H1 (cell line): ENCODE results near the gene LCE2B. TPM values are rescaled to one million over a fixed set of nuclear protein-coding genes. Genes with fewer than 3 reads are reported as not detected.

Experiments used
- CTCF ChIA-PET: fragments of 300-600 bp; sonication (Branson Sonifier 250); formaldehyde crosslinking; loops from one replicate; lab custom pipeline; 2021; ENCODE audit not compliant: partially characterized antibody; lab: Charles Lee
- POLR2A ChIA-PET: fragments of 300-600 bp; sonication (Branson Sonifier 250); formaldehyde crosslinking; loops from one replicate; lab custom pipeline; 2021; ENCODE audit warnings: inconsistent platforms; ENCODE audit not compliant: partially characterized antibody; lab: Charles Lee
- DNase-seq, 2 experiments: peaks; one replicate each; pipeline versions ENCODE4 v3.0.0 to v3.0.0-alpha.2; 2010 to 2022; ENCODE audit warnings: low spot score in 2 of 2, low read depth in 1 of 2, mixed read lengths in 1 of 2
- FAIRE-seq: peaks from 2 replicates; lab custom pipeline; 2011; peaks lifted over from hg19 to GRCh38; lab: Jason Lieb, UNC
- H2AFZ ChIP-seq: 2 replicates; pipeline ENCODE4 v1.8.1; 2012; ENCODE audit warnings: low read length, inconsistent platforms
- H2AK5ac ChIP-seq: 2 replicates; pipeline ENCODE4 v1.6.1; 2013; ENCODE audit warnings: low read depth, low read length
- H2BK120ac ChIP-seq: replicated peaks from 2 replicates; pipeline ENCODE3; 2013; ENCODE audit warnings: low read depth, low read length, inconsistent platforms
- H2BK12ac ChIP-seq: 2 replicates; pipeline ENCODE4 v1.6.1; 2013; ENCODE audit warnings: low read depth, low read length
- H2BK15ac ChIP-seq: 2 replicates; pipeline ENCODE4 v1.6.1; 2013; ENCODE audit warnings: low read length
- H2BK20ac ChIP-seq: 2 replicates; pipeline ENCODE4 v1.6.1; 2013; ENCODE audit warnings: low read length
- H2BK5ac ChIP-seq: 2 replicates; pipeline ENCODE4 v1.6.1; 2013; ENCODE audit warnings: low read depth, low read length
- H3K14ac ChIP-seq: 2 replicates; pipeline ENCODE4 v1.6.1; 2013; ENCODE audit warnings: inconsistent platforms; ENCODE audit not compliant: insufficient read length
- H3K18ac ChIP-seq: 2 replicates; pipeline ENCODE4 v1.6.1; 2013; ENCODE audit warnings: low read length; ENCODE audit errors: extremely low read depth
- H3K23ac ChIP-seq: 2 replicates; pipeline ENCODE4 v1.6.1; 2013; ENCODE audit warnings: inconsistent platforms; ENCODE audit not compliant: insufficient read length
- H3K23me2 ChIP-seq: 2 replicates; pipeline ENCODE4 v1.6.1; 2013; ENCODE audit warnings: low read depth, low read length
- H3K27ac ChIP-seq: 2 replicates; pipeline ENCODE4 v1.6.1; 2011; ENCODE audit warnings: low read depth, low read length, inconsistent platforms
- H3K27me3 ChIP-seq, 4 experiments: replicated peaks in 1 of 4; 1 replicate in 1 of 4; 2 replicates in 3 of 4; pipeline versions ENCODE4 v1.6.1 to v1.8.1; 2011 to 2013; ENCODE audit warnings: low read length in 3 of 4, mild to moderate bottlenecking in 3 of 4, inconsistent platforms in 2 of 4, mixed read lengths in 2 of 4, moderate library complexity in 1 of 4; ENCODE audit not compliant: control insufficient read depth in 3 of 4, insufficient read depth in 3 of 4; ENCODE audit errors: extremely low read depth in 1 of 4
- H3K36me3 ChIP-seq, 4 experiments: 2 replicates each; pipeline versions ENCODE4 v1.6.1 to v1.8.1; 2011 to 2013; ENCODE audit warnings: mild to moderate bottlenecking in 4 of 4, low read length in 3 of 4, moderate library complexity in 2 of 4, control low read depth in 1 of 4, inconsistent platforms in 1 of 4; ENCODE audit not compliant: insufficient read depth in 4 of 4, control insufficient read depth in 2 of 4
- H3K4ac ChIP-seq: replicated peaks from 2 replicates; pipeline ENCODE3; 2013; ENCODE audit warnings: low read length, low read depth, mixed read lengths, inconsistent platforms; ENCODE audit not compliant: insufficient read length
- H3K4me1 ChIP-seq, 4 experiments: replicated peaks in 1 of 4; 1 replicate in 1 of 4; 2 replicates in 3 of 4; pipeline versions ENCODE4 v1.6.1 to v1.8.1; 2011 to 2013; ENCODE audit warnings: low read length in 3 of 4, inconsistent platforms in 2 of 4, mixed read lengths in 1 of 4; ENCODE audit not compliant: insufficient read depth in 4 of 4, control insufficient read depth in 3 of 4
- H3K4me2 ChIP-seq, 2 experiments: 2 replicates each; pipeline versions ENCODE4 v1.6.1 to v1.8.1; 2011 to 2013; ENCODE audit warnings: low read depth in 2 of 2, low read length in 2 of 2, control low read depth in 1 of 2, inconsistent platforms in 1 of 2, mild to moderate bottlenecking in 1 of 2; ENCODE audit not compliant: insufficient read depth in 1 of 2
- H3K4me3 ChIP-seq, 4 experiments: fragments of 200-600, 300-600 bp in 1 of 4; sonication (generic), shearing (Covaris generic), sonication (Bioruptor Twin) in 1 of 4; 2 replicates each; pipeline versions ENCODE4 v1.5.1 to v1.8.1; 2011 to 2016; ENCODE audit warnings: low read length in 4 of 4, low read depth in 3 of 4, control low read depth in 2 of 4, inconsistent platforms in 2 of 4, mild to moderate bottlenecking in 2 of 4, mixed read lengths in 1 of 4, moderate library complexity in 1 of 4; ENCODE audit not compliant: insufficient read depth in 2 of 4; ENCODE audit errors: extremely low read depth in 1 of 4
- H3K56ac ChIP-seq: replicated peaks from 2 replicates; pipeline ENCODE3; 2013; ENCODE audit warnings: low read depth, mild to moderate bottlenecking, mixed read lengths, low read length, inconsistent platforms; ENCODE audit not compliant: insufficient read length
- H3K79me1 ChIP-seq: 2 replicates; pipeline ENCODE4 v1.6.1; 2013; ENCODE audit warnings: low read depth, low read length, control low read depth
- H3K79me2 ChIP-seq, 2 experiments: 2 replicates each; pipeline versions ENCODE4 v1.6.1 to v1.8.1; 2012 to 2013; ENCODE audit warnings: low read length in 2 of 2, mild to moderate bottlenecking in 2 of 2, inconsistent platforms in 1 of 2; ENCODE audit not compliant: insufficient read depth in 2 of 2, control insufficient read depth in 1 of 2
- H3K9ac ChIP-seq, 4 experiments: replicated peaks in 1 of 4; 1 replicate in 1 of 4; 2 replicates in 3 of 4; pipeline versions ENCODE4 v1.6.1 to v1.8.1; 2011 to 2013; ENCODE audit warnings: low read depth in 3 of 4, low read length in 3 of 4, control low read depth in 2 of 4, mild to moderate bottlenecking in 2 of 4, moderate library complexity in 2 of 4, inconsistent platforms in 1 of 4; ENCODE audit errors: extremely low read depth in 1 of 4
- H3K9me3 ChIP-seq, 2 experiments: 2 replicates each; pipeline versions ENCODE4 v1.6.1 to v1.8.1; 2012 to 2013; ENCODE audit warnings: mild to moderate bottlenecking in 2 of 2, moderate library complexity in 2 of 2, control low read depth in 1 of 2, inconsistent platforms in 1 of 2, low read depth in 1 of 2, low read length in 1 of 2, mixed read lengths in 1 of 2; ENCODE audit not compliant: insufficient read depth in 2 of 2
- H4K20me1 ChIP-seq, 2 experiments: replicated peaks in 1 of 2; 2 replicates each; pipeline versions ENCODE3 to v1.8.1; 2011 to 2013; ENCODE audit warnings: inconsistent platforms in 2 of 2, low read length in 2 of 2, mild to moderate bottlenecking in 1 of 2; ENCODE audit not compliant: insufficient read depth in 2 of 2, control insufficient read depth in 1 of 2
- H4K5ac ChIP-seq: 2 replicates; pipeline ENCODE4 v1.6.1; 2013; ENCODE audit warnings: low read length, low read depth, mixed read lengths, inconsistent platforms; ENCODE audit not compliant: insufficient read length
- H4K8ac ChIP-seq: 2 replicates; pipeline ENCODE4 v1.8.0; 2013; ENCODE audit warnings: mild to moderate bottlenecking, moderate library complexity, low read length, inconsistent platforms; ENCODE audit not compliant: insufficient read depth; ENCODE audit errors: extremely low read depth
- H4K91ac ChIP-seq: replicated peaks from 2 replicates; pipeline ENCODE3; 2013; ENCODE audit warnings: low read length, mixed read lengths, inconsistent platforms; ENCODE audit not compliant: insufficient read length
- CEBPB ChIP-seq: IDR thresholded peaks from 2 replicates; pipeline ENCODE4 v1.6.1; 2012; ENCODE audit warnings: low read depth, low read length
- ZNF274 ChIP-seq: IDR thresholded peaks from 2 replicates; pipeline ENCODE4 v1.7.0; 2012; ENCODE audit warnings: low read length, borderline replicate concordance; ENCODE audit errors: extremely low read depth
- WGBS, 2 experiments: shearing (Covaris generic) in 1 of 2; methylation state at CpG; one replicate each; pipeline versions ENCODE4 v1.1.6 to v1.1.7; 2013 to 2015; ENCODE audit warnings: low lambda C conversion rate in 2 of 2, mixed read lengths in 2 of 2, inconsistent platforms in 1 of 2, low coverage in 1 of 2, missing lambda C conversion rate in 1 of 2; ENCODE audit not compliant: insufficient replicate concordance in 2 of 2, insufficient coverage in 1 of 2, insufficient read length in 1 of 2; ENCODE audit errors: extremely low coverage in 1 of 2, missing lambda C conversion rate in 1 of 2; 5-methylcytosine and 5-hydroxymethylcytosine counted together
- polyA plus RNA-seq, 7 experiments: library from polyadenylated mRNA; depleted of rRNA in 3 of 7; stranded (reverse) in 5 of 7; unstranded in 2 of 7; fragments of >200 nt in 5 of 7; fragments of 200-250 nt in 2 of 7; gene quantifications; 1 replicate in 5 of 7; 2 replicates in 1 of 7; 4 replicates in 1 of 7; pipeline versions ENCODE4 v1.2.1 to v1.2.3, GENCODE V29; 2011 to 2013; ENCODE audit warnings: missing spikeins in 2 of 7, mixed read lengths in 2 of 7
- total RNA-seq: library from RNA; stranded (reverse); fragmentation: NEBNext Ultra II Directional; extraction: Animal tissue kit (Norgen Biotek cat#: 25700); gene quantifications from 2 replicates; pipeline ENCODE4 v1.2.1, GENCODE V29; 2021
- TF ChIP-seq, protein P1 (sequence below): IDR thresholded peaks from 2 replicates; pipeline ENCODE4 v1.6.1; 2011; ENCODE audit warnings: low read depth, mild to moderate bottlenecking, low read length; ENCODE audit not compliant: insufficient read depth

LCE2B gene
- total and polyA plus RNA-seq, 2 of the 8 experiments (the other 6 are each of a cell fraction or from before 2014, with no cell fraction given), result not detected

DNA sequence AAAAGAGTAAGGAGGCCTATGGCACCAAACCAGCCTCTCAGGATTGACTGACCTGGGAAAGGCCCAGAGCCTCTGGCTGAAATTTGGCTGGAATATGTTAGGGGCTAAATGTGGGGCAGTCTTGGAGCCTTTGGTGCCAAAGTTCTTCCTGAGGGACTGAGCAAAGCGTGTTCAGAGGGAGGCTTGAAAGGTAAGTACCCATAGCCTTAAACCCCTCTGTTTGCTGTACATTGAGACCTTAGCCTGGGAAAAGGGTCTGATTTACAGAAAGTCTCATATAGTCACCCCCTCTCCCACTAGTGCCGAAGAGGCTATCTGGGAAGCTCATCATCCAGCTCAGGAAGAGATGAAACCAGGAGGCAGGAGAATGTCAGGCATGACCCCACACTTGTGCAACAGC, 21.9 kb downstream of the LCE2B start, which contains the start of gene LCE4A:
Gene LCE4A (plus strand): TSS at position 301 of the 400 bp plus-strand sequence. CDS start 916 bp downstream, outside the sequence.
- H3K27ac ChIP-seq, result no peak within 1 kb of the TSS
- CTCF ChIA-PET, result no interaction called here
- no peak within 1 kb of the TSS for H2BK120ac ChIP-seq
- no peak within 1 kb of the TSS for H3K4me2 ChIP-seq
- H2BK20ac ChIP-seq, result no peak within 1 kb of the TSS
- WGBS, 2 experiments, result 68% methylated on average over 2 of the region's 2 CpGs; no CpG with 5 or more reads in 1 of the 2 experiments
- DNase-seq, result no peak
- H4K20me1 ChIP-seq, result no peaks in the 10 kb centered on the region
- FAIRE-seq, result no peak
- no peak within 1 kb of the TSS for H4K8ac ChIP-seq
- POLR2A ChIA-PET, result no interaction called here
- H3K4ac ChIP-seq, result no peak within 1 kb of the TSS
- no peak within 1 kb of the TSS for H3K14ac ChIP-seq
- no peak within 1 kb of the TSS for H2AK5ac ChIP-seq
- no peak within 1 kb of the TSS for H3K18ac ChIP-seq
- no peaks in the 10 kb centered on the region for H3K79me1 ChIP-seq
- H2BK15ac ChIP-seq, result no peak within 1 kb of the TSS
- no peaks in the 10 kb centered on the region for H3K36me3 ChIP-seq
- no peak within 1 kb of the TSS for H3K23ac ChIP-seq
- H4K5ac ChIP-seq, result no peak within 1 kb of the TSS
- no peak within 1 kb of the TSS for H2BK5ac ChIP-seq
- no peaks in the 10 kb centered on the region for H3K79me2 ChIP-seq
- no peak within 1 kb of the TSS for H3K9ac ChIP-seq
- no peak within 1 kb of the TSS for H2AFZ ChIP-seq
- no peaks in the 10 kb centered on the region for H3K27me3 ChIP-seq
- no peak within 1 kb of the TSS for H3K56ac ChIP-seq
- peaks cover 67 to 69% of the 10 kb centered on the region in 2 experiments for H3K9me3 ChIP-seq
- H4K91ac ChIP-seq, result no peak within 1 kb of the TSS
- H3K23me2 ChIP-seq, result no peaks in the 10 kb centered on the region; the same call in 1 of the 2 replicates
- no peaks in the 10 kb centered on the region for H3K4me1 ChIP-seq
- H2BK12ac ChIP-seq, result no peak within 1 kb of the TSS
- H3K4me3 ChIP-seq, result no peak within 1 kb of the TSS
- TF ChIP-seq CEBPB (no peak), ZNF274 (no peak)
- TF ChIP-seq, protein P1, sequence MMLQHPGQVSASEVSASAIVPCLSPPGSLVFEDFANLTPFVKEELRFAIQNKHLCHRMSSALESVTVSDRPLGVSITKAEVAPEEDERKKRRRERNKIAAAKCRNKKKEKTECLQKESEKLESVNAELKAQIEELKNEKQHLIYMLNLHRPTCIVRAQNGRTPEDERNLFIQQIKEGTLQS, result no peak
